Stimulated activated CD8-positive, alpha-beta memory T cell treated with anti-CD3 and anti-CD28 coated beads, Interleukin-15, amount 100 ng/mL, for 1 hour (primary cell): ENCODE data around the gene PLA2G4E.

ENCODE experiments used
- DNase-seq: peaks from one replicate; pipeline ENCODE4 v3.0.0-alpha.2; 2020; ENCODE audit warnings: low read depth

Gene PLA2G4E

GRCh38 chr15:42053010-42053409 is 32.2 kb upstream of the PLA2G4E start:
- DNase-seq: no peak

- DNase-seq: no peak
Observed at GRCh38 chr15:42050484-42051255, 29.8 kb upstream of the PLA2G4E start.

GRCh38 chr15:42048821-42049200 is 28.0 kb upstream of the PLA2G4E start:
- no peak for DNase-seq

GRCh38 chr15:42048080-42048820 is 27.4 kb upstream of the PLA2G4E start:
- no peak for DNase-seq

- no peak for DNase-seq
Observed at GRCh38 chr15:42046597-42046996, 25.8 kb upstream of the PLA2G4E start.

- no peak for DNase-seq
Observed at GRCh38 chr15:42045211-42045615, 24.4 kb upstream of the PLA2G4E start.

- DNase-seq: no peak
Observed at GRCh38 chr15:42042602-42043400, 22.0 kb upstream of the PLA2G4E start.

- DNase-seq: no peak
Observed at GRCh38 chr15:42038401-42038800, 17.6 kb upstream of the PLA2G4E start.

- DNase-seq: no peak
Observed at GRCh38 chr15:42037656-42038055, 16.8 kb upstream of the PLA2G4E start.

- DNase-seq: no peak
Observed at GRCh38 chr15:42036966-42037365, 16.1 kb upstream of the PLA2G4E start.

- no peak for DNase-seq
Observed at GRCh38 chr15:42036112-42036905, 15.5 kb upstream of the PLA2G4E start.

GRCh38 chr15:42035435-42035761 is 14.6 kb upstream of the PLA2G4E start:
- no peak for DNase-seq

GRCh38 chr15:42034628-42035434 is 14.0 kb upstream of the PLA2G4E start:
- DNase-seq: no peak

- no peak for DNase-seq
Observed at GRCh38 chr15:42033214-42033873, 12.5 kb upstream of the PLA2G4E start.

- no peak for DNase-seq
Observed at GRCh38 chr15:42032376-42033213, 11.8 kb upstream of the PLA2G4E start.

- no peak for DNase-seq
Observed at GRCh38 chr15:42031198-42031915, 10.5 kb upstream of the PLA2G4E start.

- DNase-seq: no peak
Observed at GRCh38 chr15:42027521-42027920, 6.7 kb upstream of the PLA2G4E start.

- no peak for DNase-seq
Observed at GRCh38 chr15:42024303-42024702, 3.5 kb upstream of the PLA2G4E start.

- no peak for DNase-seq
Observed at GRCh38 chr15:42021593-42021992, 751 bp upstream of the PLA2G4E start.
